ENCODE data around the gene TMEM250. TPM values are rescaled to one million over a fixed set of nuclear protein-coding genes. Genes with fewer than 3 reads are reported as not detected.

Gene TMEM250
- total RNA-seq, 1 donor from 2014 or later: 29.8 TPM

- H3K27ac Mint-ChIP-seq (ENCODE audit: unreplicated experiment): no peak overlapping the region
- no peak overlapping the region for H3K27ac ChIP-seq (ENCODE audit: low read depth, low read length)
- H3K36me3 Mint-ChIP-seq (ENCODE audit: low read depth, unreplicated experiment): no peaks in the 10 kb centered on the region
- H3K9me3 Mint-ChIP-seq (ENCODE audit: unreplicated experiment): no peaks in the 10 kb centered on the region
- FAIRE-seq: no peak
- H3K4me1 Mint-ChIP-seq (ENCODE audit: low read depth, unreplicated experiment): no peaks in the 10 kb centered on the region
- no peak overlapping the region for H3K4me3 ChIP-seq (ENCODE audit: insufficient read depth, low read depth, low read length)
- no peaks in the 10 kb centered on the region for H4K20me1 ChIP-seq (ENCODE audit: insufficient read depth, low read length)
- no peak overlapping the region for H2AFZ ChIP-seq (ENCODE audit: low read depth, low read length)
- H3K27me3 Mint-ChIP-seq (ENCODE audit: low read depth, unreplicated experiment): peaks cover 30% of the 10 kb centered on the region
- H3K36me3 ChIP-seq (ENCODE audit: insufficient read depth, low read length): no peaks in the 10 kb centered on the region
- TF ChIP-seq EZH2 (IDR thresholded peaks at IDR 0.05; ENCODE audit: insufficient read depth, low read length) (no peak), CTCF (IDR thresholded peaks at IDR 0.05; ENCODE audit: insufficient read depth, low read depth, low read length) (no peak)
- H3K4me1 ChIP-seq (ENCODE audit: insufficient read depth, low read length): no peaks in the 10 kb centered on the region
- no peaks in the 10 kb centered on the region for H3K79me2 ChIP-seq (ENCODE audit: insufficient read depth, low read length)
- peaks cover 10% of the 10 kb centered on the region for H3K27me3 ChIP-seq (ENCODE audit: insufficient read depth, low read length)
- no peak for DNase-seq (ENCODE audit: low read depth)
- H3K9ac ChIP-seq (ENCODE audit: low read length): no peak overlapping the region
- H3K4me3 Mint-ChIP-seq (ENCODE audit: unreplicated experiment): no peak overlapping the region
- no peak overlapping the region for H3K4me2 ChIP-seq (ENCODE audit: low read length)
- no peaks in the 10 kb centered on the region for H3K9me3 ChIP-seq (ENCODE audit: insufficient read depth, low read depth, low read length)
Observed at GRCh38 chr9:136140966-136141365, 22.3 kb upstream of the TMEM250 start.

- peaks cover 17% of the 10 kb centered on the region for H3K27me3 ChIP-seq (ENCODE audit: insufficient read depth, low read length)
- H3K79me2 ChIP-seq (ENCODE audit: insufficient read depth, low read length): no peaks in the 10 kb centered on the region
- FAIRE-seq: no peak
- H4K20me1 ChIP-seq (ENCODE audit: insufficient read depth, low read length): no peaks in the 10 kb centered on the region
- Mint-ChIP-seq H3K36me3 (ENCODE audit: low read depth, unreplicated experiment) (no peaks in the 10 kb centered on the region), H3K4me1 (ENCODE audit: low read depth, unreplicated experiment) (no peaks in the 10 kb centered on the region), H3K27me3 (ENCODE audit: low read depth, unreplicated experiment) (peaks cover 27% of the 10 kb centered on the region), H3K27ac (ENCODE audit: unreplicated experiment) (no peak overlapping the region), H3K9me3 (ENCODE audit: unreplicated experiment) (no peaks in the 10 kb centered on the region), H3K4me3 (ENCODE audit: unreplicated experiment) (no peak overlapping the region)
- H3K27ac ChIP-seq (ENCODE audit: low read depth, low read length): no peak overlapping the region
- no peak overlapping the region for H3K9ac ChIP-seq (ENCODE audit: low read length)
- H2AFZ ChIP-seq (ENCODE audit: low read depth, low read length): no peak overlapping the region
- H3K4me3 ChIP-seq (ENCODE audit: insufficient read depth, low read depth, low read length): no peak overlapping the region
- H3K36me3 ChIP-seq (ENCODE audit: insufficient read depth, low read length): no peaks in the 10 kb centered on the region
- DNase-seq (ENCODE audit: low read depth): no peak
- no peak overlapping the region for H3K4me2 ChIP-seq (ENCODE audit: low read length)
- H3K9me3 ChIP-seq (ENCODE audit: insufficient read depth, low read depth, low read length): no peaks in the 10 kb centered on the region
- no peaks in the 10 kb centered on the region for H3K4me1 ChIP-seq (ENCODE audit: insufficient read depth, low read length)
- TF ChIP-seq EZH2 (IDR thresholded peaks at IDR 0.05; ENCODE audit: insufficient read depth, low read length) (no peak), CTCF (IDR thresholded peaks at IDR 0.05; ENCODE audit: insufficient read depth, low read depth, low read length) (no peak)
Observed at GRCh38 chr9:136140046-136140445, 21.4 kb upstream of the TMEM250 start.

- H3K27me3 ChIP-seq (ENCODE audit: insufficient read depth, low read length): peaks cover 30% of the 10 kb centered on the region
- H3K79me2 ChIP-seq (ENCODE audit: insufficient read depth, low read length): no peaks in the 10 kb centered on the region
- H3K9me3 ChIP-seq (ENCODE audit: insufficient read depth, low read depth, low read length): no peaks in the 10 kb centered on the region
- H2AFZ ChIP-seq (ENCODE audit: low read depth, low read length): no peak overlapping the region
- H3K36me3 ChIP-seq (ENCODE audit: insufficient read depth, low read length): no peaks in the 10 kb centered on the region
- TF ChIP-seq EZH2 (IDR thresholded peaks at IDR 0.05; ENCODE audit: insufficient read depth, low read length) (no peak), CTCF (IDR thresholded peaks at IDR 0.05; ENCODE audit: insufficient read depth, low read depth, low read length) (peak; percentile 18)
- DNase-seq (ENCODE audit: low read depth) (no peak), FAIRE-seq (no peak)
- H3K4me2 ChIP-seq (ENCODE audit: low read length): no peak overlapping the region
- no peaks in the 10 kb centered on the region for H3K9me3 Mint-ChIP-seq (ENCODE audit: unreplicated experiment)
- no peak overlapping the region for H3K4me3 Mint-ChIP-seq (ENCODE audit: unreplicated experiment)
- H3K36me3 Mint-ChIP-seq (ENCODE audit: low read depth, unreplicated experiment): no peaks in the 10 kb centered on the region
- no peak overlapping the region for H3K27ac ChIP-seq (ENCODE audit: low read depth, low read length)
- H3K4me1 Mint-ChIP-seq (ENCODE audit: low read depth, unreplicated experiment): no peaks in the 10 kb centered on the region
- peaks cover 29% of the 10 kb centered on the region for H3K27me3 Mint-ChIP-seq (ENCODE audit: low read depth, unreplicated experiment)
- no peak overlapping the region for H3K9ac ChIP-seq (ENCODE audit: low read length)
- no peaks in the 10 kb centered on the region for H4K20me1 ChIP-seq (ENCODE audit: insufficient read depth, low read length)
- H3K27ac Mint-ChIP-seq (ENCODE audit: unreplicated experiment): no peak overlapping the region
- H3K4me3 ChIP-seq (ENCODE audit: insufficient read depth, low read depth, low read length): no peak overlapping the region
- H3K4me1 ChIP-seq (ENCODE audit: insufficient read depth, low read length): no peaks in the 10 kb centered on the region
Observed at GRCh38 chr9:136138566-136138965, 19.9 kb upstream of the TMEM250 start.

All from astrocyte (in vitro differentiated cells and primary cell).